ENCODE data around the gene SLC6A2. TPM values are rescaled to one million over a fixed set of nuclear protein-coding genes. Genes with fewer than 3 reads are reported as not detected.
"Not testable (repeated sequence)": the region's sequence is repeated elsewhere in the genome, so short reads cannot be mapped to it uniquely, and the experiment has no call there.

The SLC6A2 gene
- polyA plus RNA-seq (2013, experiment 1 of 2) = not detected
- polyA plus RNA-seq (2013, experiment 2 of 2) = not detected

DNA sequence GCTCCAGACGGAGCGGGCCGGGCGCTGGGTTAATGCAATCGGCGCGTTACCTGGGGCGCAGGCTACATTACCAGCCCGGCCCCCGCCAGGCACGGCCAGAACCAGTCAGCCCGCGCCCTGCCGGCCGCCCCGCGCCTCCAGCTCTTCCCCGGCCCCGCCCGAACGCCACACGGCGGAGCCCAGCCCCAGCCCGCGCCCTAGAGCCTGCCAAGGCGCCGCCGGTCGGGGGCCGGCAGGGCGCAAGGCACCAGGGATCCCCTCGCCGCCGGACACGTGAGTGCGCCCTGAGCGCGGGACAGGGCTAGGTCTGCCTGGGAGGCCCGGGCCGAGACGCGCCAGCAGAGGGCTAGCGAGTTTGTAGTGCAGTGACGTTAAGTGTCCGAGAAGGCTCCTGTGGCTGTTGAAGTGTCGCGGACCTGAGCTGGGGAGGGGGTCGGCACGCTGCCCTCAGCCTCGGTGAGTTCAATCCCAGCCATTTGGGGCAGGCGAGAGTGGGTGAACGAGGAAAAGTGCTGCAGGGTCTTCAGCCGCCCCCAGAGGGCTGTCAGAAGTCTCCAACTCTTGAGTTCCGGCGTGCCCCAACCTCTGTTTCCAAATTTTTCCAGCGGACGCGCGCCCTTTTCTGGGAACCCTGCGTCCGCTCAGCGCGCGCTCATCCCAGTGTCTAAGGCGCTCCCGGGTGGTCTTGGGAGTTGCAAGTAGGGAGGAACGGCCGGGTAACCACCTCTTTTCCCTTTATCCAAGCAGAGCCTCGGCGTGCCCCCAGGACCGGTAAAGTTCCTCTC lies at the start of gene SLC6A2:
Gene SLC6A2 (plus strand): TSS at position 92 of the 785 bp plus-strand sequence. CDS start 707 bp downstream, outside the sequence.
- H3K4me3 ChIP-seq (ENCODE audit: insufficient read depth in 1 of 2, low read depth in 1 of 2, low read length in 2 of 2) = peak within 1 kb of the TSS; percentile 24 to 35
- H3K9ac ChIP-seq (ENCODE audit: low read length) = no peak within 1 kb of the TSS
- no peak within 1 kb of the TSS for H2BK15ac ChIP-seq (ENCODE audit: low read depth, poor library complexity, severe bottlenecking)
- WGBS = under 1% methylated on average over 64 of the region's 71 CpGs
- H3K4me2 ChIP-seq (ENCODE audit: low read length, poor library complexity, severe bottlenecking) = no peak within 1 kb of the TSS
- no peak within 1 kb of the TSS for H3K18ac ChIP-seq (ENCODE audit: low read depth in 1 of 2, low read length in 2 of 2)
- H2AK5ac ChIP-seq (ENCODE audit: low read length, severe bottlenecking) = no peak within 1 kb of the TSS
- no peak within 1 kb of the TSS for H2BK5ac ChIP-seq (ENCODE audit: low read depth, low read length, poor library complexity, severe bottlenecking)
- peaks cover 80 to 90% of the 10 kb centered on the region in 2 experiments for H3K27me3 ChIP-seq (ENCODE audit: control insufficient read depth in 1 of 2, insufficient read depth in 1 of 2, low read length in 2 of 2)
- no peak within 1 kb of the TSS for H3K4ac ChIP-seq (ENCODE audit: low read depth in 1 of 2, low read length in 2 of 2)
- H4K8ac ChIP-seq (ENCODE audit: low read length) = no peak within 1 kb of the TSS
- H3K23ac ChIP-seq (ENCODE audit: low read length in 2 of 2) = no peak within 1 kb of the TSS
- H3K36me3 ChIP-seq (ENCODE audit: control insufficient read depth in 1 of 2, insufficient read depth in 2 of 2, low read depth in 1 of 2, low read length in 2 of 2) = no peaks in the 10 kb centered on the region
- H2BK120ac ChIP-seq (ENCODE audit: low read depth, low read length) = no peak within 1 kb of the TSS
- no peaks in the 10 kb centered on the region for H3K9me3 ChIP-seq (ENCODE audit: control insufficient read depth, low read length)
- no peak for DNase-seq
- no peaks in the 10 kb centered on the region for H3K79me1 ChIP-seq (replicated peaks; ENCODE audit: low read length, poor library complexity, severe bottlenecking)
- no peak within 1 kb of the TSS for H2AFZ ChIP-seq (ENCODE audit: low read depth, low read length)
- no peak within 1 kb of the TSS for H3K27ac ChIP-seq (ENCODE audit: low read length, poor library complexity, severe bottlenecking)
- H2BK12ac ChIP-seq (ENCODE audit: low read length in 2 of 2) = no peak within 1 kb of the TSS
- H4K91ac ChIP-seq (ENCODE audit: low read length) = no peak within 1 kb of the TSS
- peaks cover 6% of the 10 kb centered on the region for H3K4me1 ChIP-seq (ENCODE audit: control insufficient read depth, insufficient read depth, low read depth, low read length)
- H3K14ac ChIP-seq (ENCODE audit: low read length in 2 of 2) = no peak within 1 kb of the TSS

DNA sequence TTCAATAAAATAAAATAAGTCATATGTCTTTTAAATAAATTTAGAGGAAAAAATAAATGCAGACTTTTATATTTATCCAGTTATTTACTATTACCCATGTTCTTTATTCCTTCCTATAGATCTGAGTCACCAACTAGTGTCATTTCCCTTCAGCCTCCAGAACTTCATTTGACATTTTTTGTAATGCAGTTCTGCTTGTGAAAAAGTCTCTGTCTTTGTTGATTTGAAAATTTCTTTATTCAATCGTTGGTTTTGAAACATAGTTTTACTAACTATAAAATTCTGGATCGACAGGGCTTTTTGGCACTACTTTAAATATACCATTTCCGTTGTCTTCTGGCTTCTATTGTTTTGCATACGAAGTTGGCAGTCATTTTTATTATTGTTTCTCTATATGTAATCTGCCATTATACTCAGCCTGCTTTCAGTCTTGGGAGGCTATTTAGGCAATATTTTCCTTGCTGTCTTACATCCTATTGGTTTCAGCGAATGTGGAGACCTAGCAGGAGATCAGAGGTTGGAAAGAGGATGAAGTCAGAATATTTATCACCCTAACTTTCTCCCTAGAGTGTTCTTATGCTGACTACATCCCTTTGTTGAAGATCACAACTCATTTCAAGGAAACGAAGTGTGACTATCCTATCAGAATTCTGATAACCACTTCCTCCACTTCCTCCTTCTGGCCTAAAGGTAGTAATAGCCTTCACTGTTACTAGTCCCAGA lies 42.0 kb upstream of the SLC6A2 start:
- no peaks in the 10 kb centered on the region for H3K27me3 ChIP-seq (ENCODE audit: control insufficient read depth in 1 of 2, insufficient read depth in 1 of 2, low read length in 2 of 2)
- no peak overlapping the region for H3K9ac ChIP-seq (ENCODE audit: low read length)
- no peak overlapping the region for H3K4ac ChIP-seq (ENCODE audit: low read depth in 1 of 2, low read length in 2 of 2)
- H2AK5ac ChIP-seq (ENCODE audit: low read length, severe bottlenecking) = no peak overlapping the region
- no peak overlapping the region for H3K27ac ChIP-seq (ENCODE audit: low read length, poor library complexity, severe bottlenecking)
- DNase-seq = no peak
- H2BK12ac ChIP-seq (ENCODE audit: low read length in 2 of 2) = no peak overlapping the region
- H2AFZ ChIP-seq (ENCODE audit: low read depth, low read length) = no peak overlapping the region
- H3K18ac ChIP-seq (ENCODE audit: low read depth in 1 of 2, low read length in 2 of 2) = no peak overlapping the region
- H2BK120ac ChIP-seq (ENCODE audit: low read depth, low read length) = no peak overlapping the region
- H4K8ac ChIP-seq (ENCODE audit: low read length) = no peak overlapping the region
- H2BK15ac ChIP-seq (ENCODE audit: low read depth, poor library complexity, severe bottlenecking) = no peak overlapping the region
- no peak overlapping the region for H3K4me2 ChIP-seq (ENCODE audit: low read length, poor library complexity, severe bottlenecking)
- H3K9me3 ChIP-seq (ENCODE audit: control insufficient read depth, low read length) = no peaks in the 10 kb centered on the region
- H3K36me3 ChIP-seq (ENCODE audit: control insufficient read depth in 1 of 2, insufficient read depth in 2 of 2, low read depth in 1 of 2, low read length in 2 of 2) = no peaks in the 10 kb centered on the region
- H2BK5ac ChIP-seq (ENCODE audit: low read depth, low read length, poor library complexity, severe bottlenecking) = no peak overlapping the region
- no peak overlapping the region for H3K4me3 ChIP-seq (ENCODE audit: insufficient read depth in 1 of 2, low read depth in 1 of 2, low read length in 2 of 2)
- H3K4me1 ChIP-seq (ENCODE audit: control insufficient read depth, insufficient read depth, low read depth, low read length) = no peaks in the 10 kb centered on the region
- no peaks in the 10 kb centered on the region for H3K79me1 ChIP-seq (replicated peaks; ENCODE audit: low read length, poor library complexity, severe bottlenecking)
- H4K91ac ChIP-seq (ENCODE audit: low read length) = no peak overlapping the region
- no peak overlapping the region for H3K14ac ChIP-seq (ENCODE audit: low read length in 2 of 2)
- H3K23ac ChIP-seq (ENCODE audit: low read length in 2 of 2) = no peak overlapping the region
- WGBS = 58% methylated on average over 3 of the region's 6 CpGs

DNA sequence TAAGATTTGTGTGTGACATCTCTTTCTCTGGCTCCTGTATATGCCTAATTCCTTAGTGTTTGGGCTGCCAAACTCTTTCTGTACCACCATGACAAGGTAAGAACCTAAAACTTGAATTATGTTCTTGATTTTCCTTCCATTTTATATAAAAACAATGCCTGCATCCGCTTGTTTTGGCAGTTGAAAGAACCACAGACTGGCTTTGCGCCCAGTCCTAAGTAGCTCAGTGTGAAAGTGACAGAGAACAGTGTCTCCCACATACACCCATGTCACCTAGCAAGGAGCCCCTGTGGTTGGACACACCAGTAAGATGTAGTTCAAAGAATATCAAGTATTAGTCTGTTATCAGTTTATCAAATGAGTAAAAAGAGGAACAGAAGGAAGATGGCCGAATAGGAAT lies 40.7 kb upstream of the SLC6A2 start:
- H3K9ac ChIP-seq (ENCODE audit: low read length) = no peak overlapping the region
- no peak overlapping the region for H3K14ac ChIP-seq (ENCODE audit: low read length in 2 of 2)
- no peak overlapping the region for H2BK120ac ChIP-seq (ENCODE audit: low read depth, low read length)
- H3K4me3 ChIP-seq (ENCODE audit: insufficient read depth in 1 of 2, low read depth in 1 of 2, low read length in 2 of 2) = no peak overlapping the region
- H2BK5ac ChIP-seq (ENCODE audit: low read depth, low read length, poor library complexity, severe bottlenecking) = no peak overlapping the region
- H3K36me3 ChIP-seq (ENCODE audit: control insufficient read depth in 1 of 2, insufficient read depth in 2 of 2, low read depth in 1 of 2, low read length in 2 of 2) = no peaks in the 10 kb centered on the region
- H3K4me1 ChIP-seq (ENCODE audit: control insufficient read depth, insufficient read depth, low read depth, low read length) = no peaks in the 10 kb centered on the region
- H3K27ac ChIP-seq (ENCODE audit: low read length, poor library complexity, severe bottlenecking) = no peak overlapping the region
- H2AK5ac ChIP-seq (ENCODE audit: low read length, severe bottlenecking) = no peak overlapping the region
- H3K23ac ChIP-seq (ENCODE audit: low read length in 2 of 2) = no peak overlapping the region
- H2BK15ac ChIP-seq (ENCODE audit: low read depth, poor library complexity, severe bottlenecking) = no peak overlapping the region
- H2AFZ ChIP-seq (ENCODE audit: low read depth, low read length) = no peak overlapping the region
- H3K9me3 ChIP-seq (ENCODE audit: control insufficient read depth, low read length) = no peaks in the 10 kb centered on the region
- no peaks in the 10 kb centered on the region for H3K27me3 ChIP-seq (ENCODE audit: control insufficient read depth in 1 of 2, insufficient read depth in 1 of 2, low read length in 2 of 2)
- no peak overlapping the region for H2BK12ac ChIP-seq (ENCODE audit: low read length in 2 of 2)
- H4K91ac ChIP-seq (ENCODE audit: low read length) = no peak overlapping the region
- no peak overlapping the region for H4K8ac ChIP-seq (ENCODE audit: low read length)
- no peak overlapping the region for H3K4ac ChIP-seq (ENCODE audit: low read depth in 1 of 2, low read length in 2 of 2)
- H3K18ac ChIP-seq (ENCODE audit: low read depth in 1 of 2, low read length in 2 of 2) = no peak overlapping the region
- WGBS = 69% methylated on average over 3 of the region's 3 CpGs
- H3K4me2 ChIP-seq (ENCODE audit: low read length, poor library complexity, severe bottlenecking) = no peak overlapping the region
- no peaks in the 10 kb centered on the region for H3K79me1 ChIP-seq (replicated peaks; ENCODE audit: low read length, poor library complexity, severe bottlenecking)
- no peak for DNase-seq

DNA sequence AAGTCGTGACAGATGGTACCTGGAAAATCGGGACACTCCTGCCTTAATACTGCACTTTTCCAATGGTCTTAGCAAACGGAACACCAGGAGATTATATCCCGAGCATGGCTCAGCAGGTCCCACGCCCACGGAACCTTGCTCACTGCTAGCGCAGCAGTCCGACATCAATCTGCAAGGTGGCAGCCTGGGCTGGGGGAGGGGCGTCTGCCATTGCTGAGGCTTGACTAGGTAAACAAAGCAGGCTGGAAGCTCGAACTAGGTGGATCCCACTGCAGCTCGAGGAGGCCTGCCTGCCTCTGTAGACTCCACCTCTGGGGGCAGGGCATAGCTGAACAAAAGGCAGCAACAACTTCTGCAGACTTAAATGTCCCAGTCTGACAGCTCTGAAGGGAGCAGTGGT lies 40.1 kb upstream of the SLC6A2 start:
- H2BK120ac ChIP-seq (ENCODE audit: low read depth, low read length); H3K4ac ChIP-seq (ENCODE audit: low read depth in 1 of 2, low read length in 2 of 2): not testable (repeated sequence)

More for the DNA sequence above, 40.1 kb upstream of the SLC6A2 start:
- not testable (repeated sequence) for H3K18ac ChIP-seq (ENCODE audit: low read depth in 1 of 2, low read length in 2 of 2); H2BK15ac ChIP-seq (ENCODE audit: low read depth, poor library complexity, severe bottlenecking); H3K4me2 ChIP-seq (ENCODE audit: low read length, poor library complexity, severe bottlenecking); H2BK12ac ChIP-seq (ENCODE audit: low read length in 2 of 2); H2AK5ac ChIP-seq (ENCODE audit: low read length, severe bottlenecking); H3K9me3 ChIP-seq (ENCODE audit: control insufficient read depth, low read length); H3K4me3 ChIP-seq (ENCODE audit: insufficient read depth in 1 of 2, low read depth in 1 of 2, low read length in 2 of 2); H3K27me3 ChIP-seq (ENCODE audit: control insufficient read depth in 1 of 2, insufficient read depth in 1 of 2, low read length in 2 of 2); H3K36me3 ChIP-seq (ENCODE audit: control insufficient read depth in 1 of 2, insufficient read depth in 2 of 2, low read depth in 1 of 2, low read length in 2 of 2); H4K91ac ChIP-seq (ENCODE audit: low read length); DNase-seq; H3K23ac ChIP-seq (ENCODE audit: low read length in 2 of 2); H3K27ac ChIP-seq (ENCODE audit: low read length, poor library complexity, severe bottlenecking); H3K4me1 ChIP-seq (ENCODE audit: control insufficient read depth, insufficient read depth, low read depth, low read length); H3K9ac ChIP-seq (ENCODE audit: low read length); H2BK5ac ChIP-seq (ENCODE audit: low read depth, low read length, poor library complexity, severe bottlenecking); H2AFZ ChIP-seq (ENCODE audit: low read depth, low read length); H3K79me1 ChIP-seq (replicated peaks; ENCODE audit: low read length, poor library complexity, severe bottlenecking); H4K8ac ChIP-seq (ENCODE audit: low read length); H3K14ac ChIP-seq (ENCODE audit: low read length in 2 of 2)
- 77% methylated on average over 11 of the region's 11 CpGs for WGBS
